ENCODE measurements around the gene KLHDC7A. TPM values are rescaled to one million over a fixed set of nuclear protein-coding genes. Genes with fewer than 3 reads are reported as not detected.

Gene KLHDC7A
- total RNA-seq (1 to 10 TPM; 1.3 to 4.9 TPM), polyA plus RNA-seq (1 to 10 TPM; 1.0 to 1.9 TPM)
- long read RNA-seq, donor 1, full-length matches to known transcripts, result 4 of 4 reads
- long read RNA-seq, donor 1, partial matches to known transcripts, result 0 of 4 reads
- long read RNA-seq, donor 1, other reads (novel, unspliced or antisense), result 0 of 4 reads
- long read RNA-seq, donor 2, full-length matches to known transcripts, result 1 of 1 reads
- long read RNA-seq, donor 2, partial matches to known transcripts, result 0 of 1 reads
- long read RNA-seq, donor 2, other reads (novel, unspliced or antisense), result 0 of 1 reads
- long read RNA-seq, donor 3, result 0 reads
- long read RNA-seq, donor 4, result 0 reads
- long read RNA-seq, donor 5, full-length matches to known transcripts, result 7 of 7 reads
- long read RNA-seq, donor 5, partial matches to known transcripts, result 0 of 7 reads
- long read RNA-seq, donor 5, other reads (novel, unspliced or antisense), result 0 of 7 reads

DNA sequence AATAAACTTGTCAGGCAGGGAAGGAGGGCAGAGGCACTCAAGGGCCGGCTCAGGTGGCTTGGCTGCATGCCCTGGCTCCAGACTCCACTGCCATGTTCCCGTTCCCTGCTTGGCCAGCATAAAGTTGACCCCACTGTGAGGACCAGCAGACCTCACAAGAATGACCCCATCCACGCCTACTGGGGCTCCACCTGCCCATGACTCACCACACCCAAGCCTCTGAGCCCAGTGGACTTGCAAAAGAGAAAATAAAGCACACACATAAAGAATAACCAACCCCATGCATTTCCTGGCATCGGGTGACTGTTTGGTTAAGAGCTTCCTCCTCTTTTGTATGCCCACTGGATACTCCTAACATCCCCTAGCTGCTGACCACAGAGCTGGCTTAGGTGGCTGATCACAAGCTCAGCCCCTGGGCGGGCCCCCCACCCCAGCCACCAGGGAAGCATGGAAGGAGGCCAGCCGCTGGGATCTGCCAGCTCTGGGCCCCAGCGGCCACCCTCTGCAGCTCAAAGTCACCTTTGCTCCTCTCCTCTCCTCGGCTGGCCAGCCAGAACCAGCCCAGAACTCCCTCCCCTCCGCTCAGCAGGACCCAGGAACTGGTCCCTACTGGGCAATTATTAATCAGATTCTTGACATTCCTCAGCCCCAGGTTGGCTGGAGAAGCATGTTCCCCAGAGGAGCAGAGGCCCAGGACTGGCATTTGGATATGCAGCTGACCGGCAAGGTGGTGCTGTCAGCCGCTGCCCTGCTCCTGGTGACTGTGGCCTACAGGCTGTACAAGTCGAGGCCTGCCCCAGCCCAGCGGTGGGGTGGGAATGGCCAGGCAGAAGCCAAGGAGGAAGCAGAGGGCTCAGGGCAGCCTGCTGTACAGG is at the start of gene KLHDC7A:
Gene KLHDC7A (plus strand): TSS at position 616 of the 875 bp plus-strand sequence. CDS start 52 bp downstream, at position 668.
- TF ChIP-seq CTCF (IDR thresholded peaks at IDR 0.05; ENCODE audit: control extremely low read depth, extremely low read depth), result no peak
- Histone ChIP-seq H3K27me3 (ENCODE audit: control insufficient read depth in 3 of 3, insufficient read depth in 3 of 3, low read length in 2 of 3) (no peaks in the 10 kb centered on the region), H3K9ac (ENCODE audit: insufficient read depth in 1 of 2, low read length in 2 of 2) (no peak within 1 kb of the TSS), H3K36me3 (ENCODE audit: control insufficient read depth in 4 of 4, insufficient read depth in 4 of 4, low read length in 4 of 4) (no peaks in the 10 kb centered on the region), H3K4me1 (ENCODE audit: control insufficient read depth in 5 of 5, insufficient read depth in 5 of 5, low read length in 5 of 5) (peaks cover 0 to 20% (median 13%) of the 10 kb centered on the region in 5 donors), H3K9me3 (ENCODE audit: control insufficient read depth in 4 of 4, insufficient read depth in 3 of 4, low read length in 3 of 4) (no peaks in the 10 kb centered on the region), H3K27ac (ENCODE audit: low read depth in 1 of 2, low read length in 1 of 2) (peak within 1 kb of the TSS in 1 of 2 donors; percentile 87), H3K4me3 (no peak within 1 kb of the TSS)
- DNase-seq (peak; percentile 53 to 83 (median 76)), ATAC-seq (ENCODE audit: insufficient read depth, low FRiP score) (peak; percentile 56)
- 31 to 38% methylated on average over 13 of the region's 13 CpGs for WGBS, 2 donors

- Histone ChIP-seq H3K27me3 (ENCODE audit: control insufficient read depth in 3 of 3, insufficient read depth in 3 of 3, low read length in 2 of 3) (peaks cover 0 to 4% (median 0%) of the 10 kb centered on the region in 3 donors), H3K36me3 (ENCODE audit: control insufficient read depth in 4 of 4, insufficient read depth in 4 of 4, low read length in 4 of 4) (no peaks in the 10 kb centered on the region), H3K27ac (ENCODE audit: low read depth in 1 of 2, low read length in 1 of 2) (no peak overlapping the region), H3K9me3 (ENCODE audit: control insufficient read depth in 4 of 4, insufficient read depth in 3 of 4, low read length in 3 of 4) (peaks cover 0 to 8% (median 0%) of the 10 kb centered on the region in 4 donors), H3K9ac (ENCODE audit: insufficient read depth in 1 of 2, low read length in 2 of 2) (no peak overlapping the region), H3K4me1 (ENCODE audit: control insufficient read depth in 5 of 5, insufficient read depth in 5 of 5, low read length in 5 of 5) (no peaks in the 10 kb centered on the region), H3K4me3 (no peak overlapping the region)
- no peak for ATAC-seq (ENCODE audit: insufficient read depth, low FRiP score)
- DNase-seq, result no peak
- TF ChIP-seq CTCF (IDR thresholded peaks at IDR 0.05; ENCODE audit: control extremely low read depth, extremely low read depth), result no peak
- 62 to 67% methylated on average over 3 of the region's 3 CpGs for WGBS, 2 donors
These were observed 46.7 kb upstream of the KLHDC7A start for GRCh38 chr1:18434041-18434440.

GRCh38 chr1:18440385-18441226 is 40.1 kb upstream of the KLHDC7A start:
- H3K27me3 ChIP-seq (ENCODE audit: control insufficient read depth in 3 of 3, insufficient read depth in 3 of 3, low read length in 2 of 3), result peaks cover 0 to 7% (median 0%) of the 10 kb centered on the region in 3 donors
- DNase-seq (no peak), ATAC-seq (ENCODE audit: insufficient read depth, low FRiP score) (no peak)
- H3K4me3 ChIP-seq, result no peak overlapping the region
- H3K36me3 ChIP-seq (ENCODE audit: control insufficient read depth in 4 of 4, insufficient read depth in 4 of 4, low read length in 4 of 4), result no peaks in the 10 kb centered on the region
- TF ChIP-seq CTCF (IDR thresholded peaks at IDR 0.05; ENCODE audit: control extremely low read depth, extremely low read depth), result no peak
- H3K9ac ChIP-seq (ENCODE audit: insufficient read depth in 1 of 2, low read length in 2 of 2), result no peak overlapping the region
- H3K27ac ChIP-seq (ENCODE audit: low read depth in 1 of 2, low read length in 1 of 2), result no peak overlapping the region
- H3K4me1 ChIP-seq (ENCODE audit: control insufficient read depth in 5 of 5, insufficient read depth in 5 of 5, low read length in 5 of 5), result no peaks in the 10 kb centered on the region
- WGBS, 2 donors, result 48 to 51% methylated on average over 5 of the region's 5 CpGs
- H3K9me3 ChIP-seq (ENCODE audit: control insufficient read depth in 4 of 4, insufficient read depth in 3 of 4, low read length in 3 of 4), result peaks cover 0 to 6% (median 0%) of the 10 kb centered on the region in 4 donors

Measured in lung (tissue), 16 donors.